IMR-90 (cell line): Measurements from ENCODE around the gene TMEM38B. TPM values are rescaled to one million over a fixed set of nuclear protein-coding genes. Genes with fewer than 3 reads are reported as not detected.
A peak's percentile ranks its signal among the peaks of the same experiment; 100 is the strongest.

Experiments
- ATAC-seq: fragments of 200-7000 bp; cut with Tn5 transposase; 2 replicates; pipeline ENCODE4 v1.9.1; 2020; ENCODE audit warnings: low read depth, mild to moderate bottlenecking, moderate library complexity
- BruUV-seq: library from RNA; stranded (reverse); fragments of 400-500 nt; replicated peaks from 2 replicates; lab custom pipeline; 2021; lab: Mats Ljungman, UMichigan
- CTCF ChIA-PET: fragments of 300-600 bp; formaldehyde crosslinking; extraction: SDS; loops from one replicate; lab custom pipeline; 2021; ENCODE audit warnings: antibody characterized with exemption; lab: Yijun Ruan, JAX
- POLR2A ChIA-PET: fragments of 300-600 bp; sonication (Branson Sonifier 250); formaldehyde crosslinking; loops from one replicate; lab custom pipeline; 2022; ENCODE audit warnings: antibody characterized with exemption; ENCODE audit not compliant: unreplicated experiment; lab: Charles Lee
- DNase-seq: peaks from one replicate; pipeline ENCODE4 v3.0.0; 2013
- H2AFZ ChIP-seq: replicated peaks from 2 replicates; pipeline ENCODE3; 2013; ENCODE audit warnings: low read length, mild to moderate bottlenecking; ENCODE audit not compliant: poor library complexity
- H2AK5ac ChIP-seq: 2 replicates; pipeline ENCODE4 v1.6.1; 2013; ENCODE audit warnings: low read depth, low read length, inconsistent platforms
- H2AK9ac ChIP-seq: replicated peaks from 2 replicates; pipeline ENCODE3; 2013; ENCODE audit warnings: mild to moderate bottlenecking, low read depth, low read length, moderate library complexity; ENCODE audit not compliant: poor library complexity
- H2BK120ac ChIP-seq: 2 replicates; pipeline ENCODE4 v1.6.1; 2013; ENCODE audit warnings: low read depth, low read length, inconsistent platforms
- H2BK15ac ChIP-seq: 3 replicates; pipeline ENCODE4 v1.6.1; 2013; ENCODE audit warnings: low read depth, low read length, inconsistent platforms
- H2BK20ac ChIP-seq: 2 replicates; pipeline ENCODE4 v1.6.1; 2013; ENCODE audit warnings: low read depth, mild to moderate bottlenecking, inconsistent platforms, low read length, moderate library complexity
- H2BK5ac ChIP-seq: 2 replicates; pipeline ENCODE4 v1.6.1; 2013; ENCODE audit warnings: mild to moderate bottlenecking, low read depth, low read length, inconsistent platforms; ENCODE audit not compliant: poor library complexity, severe bottlenecking
- H3K14ac ChIP-seq: replicated peaks from 2 replicates; pipeline ENCODE4 v1.6.1; 2013; ENCODE audit warnings: low read depth, low read length, inconsistent platforms
- H3K18ac ChIP-seq: 2 replicates; pipeline ENCODE4 v1.6.1; 2013; ENCODE audit warnings: low read depth, low read length, control low read depth
- H3K23ac ChIP-seq: 2 replicates; pipeline ENCODE4 v1.6.1; 2013; ENCODE audit warnings: low read depth, low read length, inconsistent platforms
- H3K27ac ChIP-seq: 2 replicates; pipeline ENCODE4 v1.5.1; 2013; ENCODE audit warnings: mild to moderate bottlenecking, control low read depth, low read length; ENCODE audit not compliant: insufficient read depth
- H3K27me3 ChIP-seq: 2 replicates; pipeline ENCODE4 v1.6.1; 2013; ENCODE audit warnings: low read length; ENCODE audit not compliant: control insufficient read depth, insufficient read depth
- H3K36me3 ChIP-seq: 2 replicates; pipeline ENCODE4 v1.6.1; 2013; ENCODE audit warnings: low read length, mixed read lengths; ENCODE audit not compliant: control insufficient read depth, insufficient read depth
- H3K4ac ChIP-seq: 2 replicates; pipeline ENCODE4 v1.6.1; 2013; ENCODE audit warnings: low read depth, low read length, inconsistent platforms
- H3K4me1 ChIP-seq: 2 replicates; pipeline ENCODE4 v1.6.1; 2013; ENCODE audit warnings: low read length, mixed read lengths; ENCODE audit not compliant: control insufficient read depth, insufficient read depth
- H3K4me2 ChIP-seq: 2 replicates; pipeline ENCODE4 v1.6.1; 2013; ENCODE audit warnings: low read depth, mild to moderate bottlenecking, control low read depth, low read length, moderate library complexity
- H3K4me3 ChIP-seq: 2 replicates; pipeline ENCODE4 v1.5.1; 2013; ENCODE audit warnings: low read depth, mild to moderate bottlenecking, control low read depth, low read length, moderate library complexity; ENCODE audit not compliant: insufficient read depth
- H3K56ac ChIP-seq: 2 replicates; pipeline ENCODE4 v1.6.1; 2013; ENCODE audit warnings: low read length, inconsistent platforms; ENCODE audit not compliant: insufficient read depth; ENCODE audit errors: extremely low read depth
- H3K79me1 ChIP-seq, 2 experiments: 2 replicates each; pipeline ENCODE4 v1.6.1; 2013; ENCODE audit warnings: low read length in 2 of 2, inconsistent platforms in 1 of 2, low read depth in 1 of 2
- H3K9ac ChIP-seq: 2 replicates; pipeline ENCODE4 v1.6.1; 2013; ENCODE audit warnings: low read depth, low read length, control low read depth
- H3K9me1 ChIP-seq: 2 replicates; pipeline ENCODE4 v1.6.1; 2013; ENCODE audit warnings: low read length, inconsistent platforms; ENCODE audit not compliant: insufficient read depth
- H3K9me3 ChIP-seq: 2 replicates; pipeline ENCODE4 v1.6.1; 2013; ENCODE audit warnings: low read length; ENCODE audit not compliant: control insufficient read depth, insufficient read depth
- H4K20me1 ChIP-seq: 2 replicates; pipeline ENCODE4 v1.6.1; 2013; ENCODE audit warnings: low read length, inconsistent platforms; ENCODE audit not compliant: insufficient read depth
- H4K5ac ChIP-seq: 2 replicates; pipeline ENCODE4 v1.6.1; 2013; ENCODE audit warnings: mild to moderate bottlenecking, low read depth, low read length, control low read depth
- H4K8ac ChIP-seq, 2 experiments: 2 replicates each; pipeline ENCODE4 v1.6.1; 2013; ENCODE audit warnings: low read depth in 2 of 2, low read length in 2 of 2, control low read depth in 1 of 2, inconsistent platforms in 1 of 2
- H4K91ac ChIP-seq: 2 replicates; pipeline ENCODE4 v1.6.1; 2013; ENCODE audit warnings: low read depth, low read length, inconsistent platforms; ENCODE audit not compliant: insufficient read depth
- CEBPB ChIP-seq: IDR thresholded peaks from 2 replicates; pipeline ENCODE4 v1.6.1; 2012; ENCODE audit warnings: low read depth, low read length, improper control_type of control experiment
- FOS ChIP-seq: fragments of 150-350 bp; IDR thresholded peaks from 2 replicates; pipeline ENCODE4 v1.6.1; 2016; ENCODE audit warnings: low read depth, low read length
- MAFK ChIP-seq: IDR thresholded peaks from 2 replicates; pipeline ENCODE4 v1.6.1; 2012; ENCODE audit warnings: low read depth, low read length, improper control_type of control experiment
- MXI1 ChIP-seq: IDR thresholded peaks from 2 replicates; pipeline ENCODE4 v1.6.1; 2012; ENCODE audit warnings: low read depth, mild to moderate bottlenecking, low read length, moderate library complexity, borderline replicate concordance
- RCOR1 ChIP-seq: IDR thresholded peaks from 2 replicates; pipeline ENCODE4 v1.6.1; 2012; ENCODE audit warnings: mild to moderate bottlenecking, low read length, improper control_type of control experiment; ENCODE audit not compliant: insufficient replicate concordance
- RFX5 ChIP-seq: IDR thresholded peaks from 2 replicates; pipeline ENCODE4 v1.8.0; 2012; ENCODE audit warnings: low read depth, mild to moderate bottlenecking, low read length, moderate library complexity
- WGBS, 2 experiments: methylation state at CpG; one replicate each; pipeline versions ENCODE4 v1.1.5 to v1.1.7; 2013; ENCODE audit warnings: missing lambda C conversion rate in 2 of 2; ENCODE audit not compliant: insufficient read length in 1 of 2; ENCODE audit errors: extremely low coverage in 2 of 2; 5-methylcytosine and 5-hydroxymethylcytosine counted together
- dilution Hi-C: fragments of 300-500 bp; cut with HindIII; formaldehyde crosslinking; loops from one replicate; pipeline ENCODE4 v1.14.3; 2018; ENCODE audit warnings: low sequenced_read_pairs; ENCODE audit not compliant: unreplicated experiment
- in situ Hi-C: fragments of 300-500 bp; cut with MboI; formaldehyde crosslinking; loops from 3 replicates; pipeline ENCODE4 v1.14.3; 2019; ENCODE audit warnings: low sequenced_read_pairs, inconsistent platforms, mixed read lengths
- intact Hi-C: fragments of 100-400 bp; cut with micrococcal nuclease; formaldehyde crosslinking; loops from 2 replicates; pipeline ENCODE4 v1.10.0; 2022
- polyA plus RNA-seq, 3 experiments: library from polyadenylated mRNA; depleted of rRNA; stranded (reverse); fragments of >200 nt; gene quantifications; 2 replicates each; pipeline ENCODE4 v1.2.3, GENCODE V29; 2012; ENCODE audit warnings: low replicate concordance in 1 of 3
- total RNA-seq: library from RNA; depleted of rRNA; stranded (reverse); fragments of >200 nt; gene quantifications from 2 replicates; pipeline ENCODE4 v1.2.3, GENCODE V29; 2012
- TF ChIP-seq, protein P1 (sequence below): fragments of 150-350 bp; IDR thresholded peaks from 2 replicates; pipeline ENCODE4 v1.6.1; 2017; ENCODE audit warnings: mild to moderate bottlenecking, antibody characterized with exemption, low read length, low read depth

TMEM38B gene
- total and polyA plus RNA-seq, 2 of the 4 experiments (the other 2 are of a cell fraction) = 3.3 to 11.5 TPM

DNA sequence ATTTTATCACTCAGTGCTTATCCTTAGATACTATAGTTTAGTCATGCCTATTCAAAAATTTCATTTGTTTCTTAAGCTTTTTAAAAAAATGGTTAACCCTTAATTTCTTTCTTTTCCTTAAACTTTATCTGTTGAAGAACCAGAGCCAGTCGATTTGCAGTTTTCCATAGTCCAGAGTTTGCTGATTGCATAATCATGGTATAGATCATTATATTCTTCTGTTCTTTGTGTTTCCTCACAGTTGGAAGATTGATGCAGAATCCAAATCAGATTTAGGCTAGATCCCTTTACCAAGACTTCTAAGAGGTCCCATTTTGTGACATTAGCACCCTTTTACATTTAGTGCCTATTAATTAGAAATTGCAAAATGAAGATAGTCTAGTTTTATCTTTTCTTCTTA lies 18.0 kb downstream of the TMEM38B start:
- no peak overlapping the region for H3K4me2 ChIP-seq
- H2AK9ac ChIP-seq = no peak overlapping the region
- 0 out of 2 replicates have a peak, but pooled peaks cover 3% of the 10 kb centered on the region for H3K9me1 ChIP-seq
- no peak for ATAC-seq
- no peaks in the 10 kb centered on the region for H3K4me1 ChIP-seq
- TF ChIP-seq MXI1 (no peak), RFX5 (no peak), RCOR1 (no peak), FOS (no peak), CEBPB (peak; percentile 58), MAFK (no peak)
- TF ChIP-seq, protein P1, sequence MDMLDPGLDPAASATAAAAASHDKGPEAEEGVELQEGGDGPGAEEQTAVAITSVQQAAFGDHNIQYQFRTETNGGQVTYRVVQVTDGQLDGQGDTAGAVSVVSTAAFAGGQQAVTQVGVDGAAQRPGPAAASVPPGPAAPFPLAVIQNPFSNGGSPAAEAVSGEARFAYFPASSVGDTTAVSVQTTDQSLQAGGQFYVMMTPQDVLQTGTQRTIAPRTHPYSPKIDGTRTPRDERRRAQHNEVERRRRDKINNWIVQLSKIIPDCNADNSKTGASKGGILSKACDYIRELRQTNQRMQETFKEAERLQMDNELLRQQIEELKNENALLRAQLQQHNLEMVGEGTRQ = no peak
- no peak overlapping the region for H4K5ac ChIP-seq
- H4K91ac ChIP-seq = no peak overlapping the region
- no peaks in the 10 kb centered on the region for H3K36me3 ChIP-seq
- no peak overlapping the region for H3K18ac ChIP-seq
- DNase-seq = no peak
- no peak overlapping the region for H3K23ac ChIP-seq
- H3K27ac ChIP-seq = no peak overlapping the region
- no peaks in the 10 kb centered on the region for H4K20me1 ChIP-seq
- no peak overlapping the region for H2AFZ ChIP-seq
- no peaks in the 10 kb centered on the region for H3K27me3 ChIP-seq
- no peak overlapping the region for H3K56ac ChIP-seq
- no peak overlapping the region for H3K4ac ChIP-seq
- no peak overlapping the region for H2BK120ac ChIP-seq
- no peak overlapping the region for H2BK20ac ChIP-seq
- no peak overlapping the region for H3K4me3 ChIP-seq
- no peaks in the 10 kb centered on the region for H3K9me3 ChIP-seq
- ChIA-PET CTCF (no interaction called here), POLR2A (no interaction called here)
- H3K79me1 ChIP-seq = no peaks in the 10 kb centered on the region
- BruUV-seq = no TSS peak
- dilution Hi-C loops = no loop called here
- H2BK5ac ChIP-seq = no peak overlapping the region
- in situ Hi-C loops = no loop called here
- H3K9ac ChIP-seq = no peak overlapping the region
- intact Hi-C loops = no loop called here
- WGBS, 2 experiments = no CpG with 5 or more reads among the region's 1 CpG
- no peak overlapping the region for H2BK15ac ChIP-seq
- no peak overlapping the region for H4K8ac ChIP-seq
- H3K14ac ChIP-seq = no peak overlapping the region
- no peak overlapping the region for H2AK5ac ChIP-seq
